ENCODE data around the gene OGDHL. TPM values are rescaled to one million over a fixed set of nuclear protein-coding genes. Genes with fewer than 3 reads are reported as not detected.
"Not testable (repeated sequence)": the region's sequence is repeated elsewhere in the genome, so short reads cannot be mapped to it uniquely, and the experiment has no call there.

The OGDHL gene
- total RNA-seq, 1 experiment from 2014 or later: 1.3 TPM

DNA sequence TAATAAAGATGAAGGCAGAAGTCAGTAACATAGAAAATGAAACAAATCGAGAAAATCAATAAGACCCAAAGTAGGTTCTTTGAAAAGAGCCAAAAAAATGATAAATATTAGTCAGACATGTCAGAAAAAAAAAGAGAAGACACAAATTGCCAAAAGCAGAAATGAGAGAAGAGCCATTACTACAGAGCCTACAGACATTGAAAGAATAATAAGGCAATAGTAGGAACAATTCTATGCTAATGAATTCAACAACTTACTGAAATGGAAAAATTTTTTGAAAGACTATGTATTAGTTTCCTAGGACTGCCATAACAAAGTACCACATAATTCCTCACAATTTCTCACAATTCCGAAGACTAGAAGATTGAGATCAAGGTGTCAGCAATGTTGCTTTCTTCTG lies 35.5 kb downstream of the OGDHL start:
- ChIA-PET CTCF (no interaction called here), POLR2A (no interaction called here)
- Histone ChIP-seq H3K4me3 (ENCODE audit: low read depth in 2 of 2, low read length in 2 of 2) (no peak overlapping the region), H3K9me3 (ENCODE audit: control insufficient read depth, insufficient read depth, low read depth, low read length) (no peaks in the 10 kb centered on the region), H3K27ac (ENCODE audit: low read length) (no peak overlapping the region), H3K36me3 (ENCODE audit: control insufficient read depth, insufficient read depth, low read length) (no peaks in the 10 kb centered on the region), H3K27me3 (ENCODE audit: control insufficient read depth, insufficient read depth, low read length) (no peaks in the 10 kb centered on the region; the same call in 1 of the 2 replicates), H3K4me1 (ENCODE audit: control insufficient read depth, insufficient read depth, low read length) (no peaks in the 10 kb centered on the region)
- DNase-seq (ENCODE audit: low read depth, low spot score) (no peak), ATAC-seq (no peak)
- no TSS peak for BruUV-seq (replicated peaks)
- intact Hi-C loops (cut with micrococcal nuclease; ENCODE audit: unreplicated experiment) (loop anchor here (2.0 kb wide), 1 partner anchor 24 kb away; no protein-coding TSS in a partner anchor), in situ Hi-C loops (cut with HindIII; ENCODE audit: low pct_unique_long_range_greater_than_20kb, low sequenced_read_pairs) (no loop called here)
- TF ChIP-seq, protein P1, sequence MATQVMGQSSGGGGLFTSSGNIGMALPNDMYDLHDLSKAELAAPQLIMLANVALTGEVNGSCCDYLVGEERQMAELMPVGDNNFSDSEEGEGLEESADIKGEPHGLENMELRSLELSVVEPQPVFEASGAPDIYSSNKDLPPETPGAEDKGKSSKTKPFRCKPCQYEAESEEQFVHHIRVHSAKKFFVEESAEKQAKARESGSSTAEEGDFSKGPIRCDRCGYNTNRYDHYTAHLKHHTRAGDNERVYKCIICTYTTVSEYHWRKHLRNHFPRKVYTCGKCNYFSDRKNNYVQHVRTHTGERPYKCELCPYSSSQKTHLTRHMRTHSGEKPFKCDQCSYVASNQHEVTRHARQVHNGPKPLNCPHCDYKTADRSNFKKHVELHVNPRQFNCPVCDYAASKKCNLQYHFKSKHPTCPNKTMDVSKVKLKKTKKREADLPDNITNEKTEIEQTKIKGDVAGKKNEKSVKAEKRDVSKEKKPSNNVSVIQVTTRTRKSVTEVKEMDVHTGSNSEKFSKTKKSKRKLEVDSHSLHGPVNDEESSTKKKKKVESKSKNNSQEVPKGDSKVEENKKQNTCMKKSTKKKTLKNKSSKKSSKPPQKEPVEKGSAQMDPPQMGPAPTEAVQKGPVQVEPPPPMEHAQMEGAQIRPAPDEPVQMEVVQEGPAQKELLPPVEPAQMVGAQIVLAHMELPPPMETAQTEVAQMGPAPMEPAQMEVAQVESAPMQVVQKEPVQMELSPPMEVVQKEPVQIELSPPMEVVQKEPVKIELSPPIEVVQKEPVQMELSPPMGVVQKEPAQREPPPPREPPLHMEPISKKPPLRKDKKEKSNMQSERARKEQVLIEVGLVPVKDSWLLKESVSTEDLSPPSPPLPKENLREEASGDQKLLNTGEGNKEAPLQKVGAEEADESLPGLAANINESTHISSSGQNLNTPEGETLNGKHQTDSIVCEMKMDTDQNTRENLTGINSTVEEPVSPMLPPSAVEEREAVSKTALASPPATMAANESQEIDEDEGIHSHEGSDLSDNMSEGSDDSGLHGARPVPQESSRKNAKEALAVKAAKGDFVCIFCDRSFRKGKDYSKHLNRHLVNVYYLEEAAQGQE (IDR thresholded peaks at IDR 0.05; ENCODE audit: insufficient read depth in 1 of 2, low read depth in 2 of 2, low read length in 1 of 2): no peak
- TF ChIP-seq TCF7L2 (IDR thresholded peaks at IDR 0.05; ENCODE audit: low read depth, low read length): no peak
- TF ChIP-seq SIN3A (IDR thresholded peaks at IDR 0.05; ENCODE audit: borderline replicate concordance, insufficient read depth, low read depth, low read length): no peak
- TF ChIP-seq, protein P2, sequence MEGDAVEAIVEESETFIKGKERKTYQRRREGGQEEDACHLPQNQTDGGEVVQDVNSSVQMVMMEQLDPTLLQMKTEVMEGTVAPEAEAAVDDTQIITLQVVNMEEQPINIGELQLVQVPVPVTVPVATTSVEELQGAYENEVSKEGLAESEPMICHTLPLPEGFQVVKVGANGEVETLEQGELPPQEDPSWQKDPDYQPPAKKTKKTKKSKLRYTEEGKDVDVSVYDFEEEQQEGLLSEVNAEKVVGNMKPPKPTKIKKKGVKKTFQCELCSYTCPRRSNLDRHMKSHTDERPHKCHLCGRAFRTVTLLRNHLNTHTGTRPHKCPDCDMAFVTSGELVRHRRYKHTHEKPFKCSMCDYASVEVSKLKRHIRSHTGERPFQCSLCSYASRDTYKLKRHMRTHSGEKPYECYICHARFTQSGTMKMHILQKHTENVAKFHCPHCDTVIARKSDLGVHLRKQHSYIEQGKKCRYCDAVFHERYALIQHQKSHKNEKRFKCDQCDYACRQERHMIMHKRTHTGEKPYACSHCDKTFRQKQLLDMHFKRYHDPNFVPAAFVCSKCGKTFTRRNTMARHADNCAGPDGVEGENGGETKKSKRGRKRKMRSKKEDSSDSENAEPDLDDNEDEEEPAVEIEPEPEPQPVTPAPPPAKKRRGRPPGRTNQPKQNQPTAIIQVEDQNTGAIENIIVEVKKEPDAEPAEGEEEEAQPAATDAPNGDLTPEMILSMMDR (IDR thresholded peaks at IDR 0.05): no peak
- TF ChIP-seq POLR2AphosphoS5 (IDR thresholded peaks at IDR 0.05; ENCODE audit: low read depth, low read length): no peak

DNA sequence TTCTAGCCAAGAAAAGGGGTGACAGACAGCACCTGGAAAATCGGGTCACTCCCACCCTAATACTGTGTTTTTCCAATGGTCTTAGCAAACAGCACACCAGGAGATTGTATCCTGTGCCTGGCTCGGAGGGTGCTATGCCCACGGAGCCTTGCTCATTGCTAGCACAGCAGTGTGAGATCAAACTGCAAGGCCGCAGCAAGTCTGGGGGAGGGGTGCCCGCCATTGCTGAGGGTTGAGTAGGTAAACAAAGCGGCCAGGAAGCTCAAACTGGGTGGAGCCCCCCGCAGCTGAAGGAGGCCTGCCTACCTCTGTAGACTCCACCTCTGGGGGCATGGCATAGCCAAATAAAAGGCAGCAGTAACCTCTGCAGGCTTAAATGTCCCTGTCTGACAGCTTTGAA lies 47.0 kb downstream of the OGDHL start:
- H3K27ac ChIP-seq (ENCODE audit: low read length); POLR2A ChIA-PET; ATAC-seq; H3K9me3 ChIP-seq (ENCODE audit: control insufficient read depth, insufficient read depth, low read depth, low read length); H3K4me1 ChIP-seq (ENCODE audit: control insufficient read depth, insufficient read depth, low read length); intact Hi-C loops (cut with micrococcal nuclease; ENCODE audit: unreplicated experiment); in situ Hi-C loops (cut with HindIII; ENCODE audit: low pct_unique_long_range_greater_than_20kb, low sequenced_read_pairs); H3K4me3 ChIP-seq (ENCODE audit: low read depth in 2 of 2, low read length in 2 of 2); CTCF ChIA-PET; BruUV-seq (replicated peaks); H3K27me3 ChIP-seq (ENCODE audit: control insufficient read depth, insufficient read depth, low read length); H3K36me3 ChIP-seq (ENCODE audit: control insufficient read depth, insufficient read depth, low read length); DNase-seq (ENCODE audit: low read depth, low spot score): not testable (repeated sequence)

DNA sequence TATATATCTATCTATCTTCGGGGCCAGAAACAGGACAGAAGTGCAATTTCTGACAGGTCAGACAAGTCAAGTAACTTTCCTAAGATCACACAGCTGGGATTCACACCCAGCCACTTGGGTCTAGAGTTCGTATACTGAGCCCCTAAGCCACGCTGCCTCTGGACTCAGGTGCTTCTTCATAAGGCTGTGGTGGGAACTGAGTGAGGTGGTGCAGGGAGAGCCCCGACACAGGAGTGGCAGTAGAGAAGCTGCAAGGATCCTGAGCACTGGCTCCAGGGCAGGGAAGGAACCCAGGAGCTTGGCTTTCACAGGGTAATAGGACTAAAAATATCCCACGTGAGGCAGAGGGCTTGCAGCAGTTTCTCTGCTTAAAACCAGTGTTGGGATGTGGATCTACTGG lies 48.9 kb downstream of the OGDHL start:
- no peak for ATAC-seq
- POLR2A ChIA-PET: no interaction called here
- CTCF ChIA-PET: no interaction called here

More for the DNA sequence above, 48.9 kb downstream of the OGDHL start:
- Histone ChIP-seq H3K27ac (ENCODE audit: low read length) (no peak overlapping the region), H3K4me3 (ENCODE audit: low read depth in 2 of 2, low read length in 2 of 2) (no peak overlapping the region), H3K36me3 (ENCODE audit: control insufficient read depth, insufficient read depth, low read length) (no peaks in the 10 kb centered on the region), H3K27me3 (ENCODE audit: control insufficient read depth, insufficient read depth, low read length) (0 out of 2 replicates have a peak, but pooled peaks cover 2% of the 10 kb centered on the region), H3K4me1 (ENCODE audit: control insufficient read depth, insufficient read depth, low read length) (no peaks in the 10 kb centered on the region), H3K9me3 (ENCODE audit: control insufficient read depth, insufficient read depth, low read depth, low read length) (no peaks in the 10 kb centered on the region)
- intact Hi-C loops (cut with micrococcal nuclease; ENCODE audit: unreplicated experiment): no loop called here
- no TSS peak for BruUV-seq (replicated peaks)
- TF ChIP-seq, protein P2 (IDR thresholded peaks at IDR 0.05): no peak
- TF ChIP-seq SIN3A (IDR thresholded peaks at IDR 0.05; ENCODE audit: borderline replicate concordance, insufficient read depth, low read depth, low read length) (no peak), TCF7L2 (IDR thresholded peaks at IDR 0.05; ENCODE audit: low read depth, low read length) (no peak)
- DNase-seq (ENCODE audit: low read depth, low spot score): no peak
- in situ Hi-C loops (cut with HindIII; ENCODE audit: low pct_unique_long_range_greater_than_20kb, low sequenced_read_pairs): no loop called here
